HG03565 (cell line): ENCODE measurements around the gene KIRREL1.

Experiments
- ATAC-seq: cut with Tn5 transposase; IDR thresholded peaks from one replicate; pipeline ENCODE4 v1.9.1; 2021; ENCODE audit warnings: mild to moderate bottlenecking, moderate library complexity; ENCODE audit not compliant: unreplicated experiment

Gene KIRREL1

GRCh38 chr1:157993147-157993917 lies at the start of gene KIRREL1:
Gene KIRREL1 (plus strand): TSS chr1:157993645. CDS start chr1:157993677, 32 bp downstream.
- ATAC-seq = no peak

GRCh38 chr1:157944663-157945280 lies 48.7 kb upstream of the KIRREL1 start:
- ATAC-seq = no peak

GRCh38 chr1:157948312-157949073 lies 45.0 kb upstream of the KIRREL1 start:
- ATAC-seq = no peak

- ATAC-seq = no peak
These were observed 44.4 kb upstream of the KIRREL1 start for GRCh38 chr1:157949074-157949354.

- no peak for ATAC-seq
These were observed 42.2 kb upstream of the KIRREL1 start for GRCh38 chr1:157951230-157951629.

GRCh38 chr1:157952601-157953000 lies 40.8 kb upstream of the KIRREL1 start:
- no peak for ATAC-seq

GRCh38 chr1:157955221-157955620 lies 38.2 kb upstream of the KIRREL1 start:
- ATAC-seq = no peak

- ATAC-seq = no peak
These were observed 37.6 kb upstream of the KIRREL1 start for GRCh38 chr1:157955857-157956256.

- ATAC-seq = no peak
These were observed 36.7 kb upstream of the KIRREL1 start for GRCh38 chr1:157956732-157957131.

GRCh38 chr1:157958263-157958662 lies 35.2 kb upstream of the KIRREL1 start:
- ATAC-seq = no peak

GRCh38 chr1:157959750-157960149 lies 33.7 kb upstream of the KIRREL1 start:
- ATAC-seq = no peak

- no peak for ATAC-seq
These were observed 32.7 kb upstream of the KIRREL1 start for GRCh38 chr1:157960773-157961172.

GRCh38 chr1:157961805-157962762 lies 31.4 kb upstream of the KIRREL1 start:
- peak; percentile 59 for ATAC-seq

- ATAC-seq = no peak
These were observed 29.7 kb upstream of the KIRREL1 start for GRCh38 chr1:157963713-157964112.

GRCh38 chr1:157965584-157965983 lies 27.9 kb upstream of the KIRREL1 start:
- ATAC-seq = no peak

- no peak for ATAC-seq
These were observed 27.4 kb upstream of the KIRREL1 start for GRCh38 chr1:157966031-157966537.

- no peak for ATAC-seq
These were observed 26.2 kb upstream of the KIRREL1 start for GRCh38 chr1:157967205-157967604.

GRCh38 chr1:157968508-157968907 lies 24.9 kb upstream of the KIRREL1 start:
- ATAC-seq = no peak

GRCh38 chr1:157968946-157969345 lies 24.5 kb upstream of the KIRREL1 start:
- ATAC-seq = no peak

- no peak for ATAC-seq
These were observed 23.6 kb upstream of the KIRREL1 start for GRCh38 chr1:157969697-157970485.
